ENCODE measurements around the gene HOOK2.
"Not testable (repeated sequence)": the region's sequence is repeated elsewhere in the genome, so short reads cannot be mapped to it uniquely, and the experiment has no call there.

HOOK2 gene

DNA sequence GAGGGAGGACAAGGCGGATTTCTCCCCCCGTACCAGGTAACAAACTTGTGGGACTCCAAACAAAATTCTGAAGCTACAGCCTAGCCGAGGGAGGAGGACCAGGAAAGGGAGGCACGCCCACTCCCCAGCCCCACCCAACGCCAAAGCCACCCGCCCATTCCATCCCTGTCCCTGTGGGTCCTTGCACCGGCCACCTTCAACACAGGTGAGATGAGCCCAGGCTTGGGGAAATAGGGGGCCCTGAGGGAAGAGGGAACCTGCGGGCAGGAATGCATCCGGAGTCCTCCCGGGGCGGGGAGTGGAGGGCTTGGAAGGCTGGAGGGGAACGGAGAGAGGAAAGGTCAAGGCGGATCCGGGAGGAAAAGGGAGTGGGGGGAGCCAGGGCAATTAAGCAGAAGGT, 23.7 kb downstream of the HOOK2 start, which contains the start of gene BEST2:
TSS of gene BEST2 (plus strand) at position 157 of the 400 bp plus-strand sequence. CDS start 802 bp downstream, outside the sequence.
- DNase-seq = no peak

DNA sequence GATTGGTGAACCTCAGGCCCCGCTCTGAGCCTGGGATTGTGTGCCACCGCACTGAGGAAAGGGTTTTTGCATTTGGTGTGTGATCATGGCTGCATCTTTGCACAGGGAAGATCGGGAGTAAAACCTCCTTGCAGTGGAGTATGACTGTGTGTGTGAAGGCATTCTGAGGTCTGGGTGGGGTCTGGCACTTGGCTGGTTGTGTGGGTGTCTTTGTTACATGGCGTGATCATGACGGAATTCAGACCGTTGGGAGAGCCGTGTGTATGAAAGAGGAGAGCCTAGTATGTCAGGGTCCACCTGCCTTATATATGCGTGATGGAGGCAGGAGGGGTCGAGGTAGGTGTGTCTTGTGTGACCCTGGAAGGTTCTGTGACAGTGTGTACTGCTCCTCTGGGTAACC, 24.5 kb downstream of the HOOK2 start:
- no peak for DNase-seq

DNA sequence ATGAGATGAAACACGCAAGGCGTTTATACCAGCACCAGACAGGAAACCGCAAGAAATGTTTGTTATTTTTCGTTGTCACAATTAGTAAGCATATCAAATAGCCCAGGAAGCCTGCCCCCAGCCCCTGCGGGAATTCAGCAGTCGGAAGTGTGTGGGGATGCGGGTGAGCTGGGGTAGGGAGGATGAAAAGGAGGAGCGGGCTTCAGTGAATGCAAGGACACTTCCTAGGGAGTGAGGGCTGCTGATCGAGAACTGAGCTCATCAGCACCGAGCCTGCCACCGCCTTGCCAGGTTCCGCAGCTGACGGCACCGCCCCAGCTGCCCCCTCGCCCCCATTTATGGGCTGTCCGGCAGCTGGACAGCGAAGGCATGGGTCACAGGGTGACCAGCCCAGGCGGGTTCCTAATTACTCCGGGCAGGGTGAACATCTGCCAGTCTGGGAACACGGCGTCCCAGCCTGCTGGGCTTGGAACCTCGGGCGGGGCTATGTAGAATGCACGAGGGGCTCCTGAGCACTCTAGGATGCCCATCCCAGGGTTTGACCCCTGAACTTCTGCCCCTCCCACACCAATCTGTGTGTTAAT, 25.3 kb downstream of the HOOK2 start:
- no peak for DNase-seq

DNA sequence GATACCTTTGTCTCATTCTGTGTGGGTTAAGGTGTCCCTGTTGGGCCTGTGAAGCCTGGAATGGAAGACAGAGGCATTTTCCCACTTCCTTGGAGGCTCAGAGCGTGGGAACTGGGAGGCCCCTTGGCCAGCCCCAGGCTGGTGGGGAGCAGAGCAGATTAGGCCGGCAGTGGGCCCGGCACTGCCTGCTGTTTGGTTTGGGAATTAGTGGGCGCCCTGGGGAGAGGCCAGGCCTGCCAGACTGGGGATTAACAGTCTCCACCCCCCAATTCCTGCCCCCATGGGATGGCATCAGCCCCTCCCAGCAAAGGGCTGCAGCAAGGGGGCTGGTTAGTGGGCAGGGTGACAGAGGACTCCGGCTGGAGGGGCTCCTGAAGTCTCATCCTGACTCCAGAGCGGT, 26.9 kb downstream of the HOOK2 start:
- no peak for DNase-seq

DNA sequence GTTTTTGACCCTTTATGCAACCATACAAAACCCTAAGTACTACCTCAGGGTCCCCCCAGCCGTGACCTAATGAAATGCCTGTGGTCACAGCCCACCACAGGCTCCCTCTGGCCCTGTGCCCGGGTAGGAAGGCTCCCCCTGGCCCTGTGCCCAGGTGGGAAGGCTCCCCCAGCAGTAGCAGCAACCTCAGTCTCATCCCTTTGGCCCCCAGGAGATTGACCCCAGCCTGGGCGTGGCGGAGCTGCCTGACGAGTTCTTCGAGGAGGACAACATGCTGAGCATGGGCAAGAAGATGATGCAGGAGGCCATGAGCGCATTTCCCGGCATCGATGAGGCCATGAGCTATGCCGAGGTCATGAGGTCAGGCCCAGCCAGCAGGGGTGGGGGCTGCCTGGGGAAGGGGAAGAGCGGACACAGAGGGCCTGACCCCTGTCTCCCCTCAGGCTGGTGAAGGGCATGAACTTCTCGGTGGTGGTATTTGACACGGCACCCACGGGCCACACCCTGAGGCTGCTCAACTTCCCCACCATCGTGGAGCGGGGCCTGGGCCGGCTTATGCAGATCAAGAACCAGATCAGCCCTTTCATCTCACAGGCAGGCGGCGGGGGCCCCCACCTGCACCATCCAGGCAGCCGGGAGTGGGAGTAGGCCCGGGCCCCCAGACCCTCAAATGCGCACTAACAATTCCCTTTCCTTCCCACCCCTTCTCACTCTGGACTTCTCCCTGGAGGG, 30.0 kb downstream of the HOOK2 start:
- DNase-seq = no peak

DNA sequence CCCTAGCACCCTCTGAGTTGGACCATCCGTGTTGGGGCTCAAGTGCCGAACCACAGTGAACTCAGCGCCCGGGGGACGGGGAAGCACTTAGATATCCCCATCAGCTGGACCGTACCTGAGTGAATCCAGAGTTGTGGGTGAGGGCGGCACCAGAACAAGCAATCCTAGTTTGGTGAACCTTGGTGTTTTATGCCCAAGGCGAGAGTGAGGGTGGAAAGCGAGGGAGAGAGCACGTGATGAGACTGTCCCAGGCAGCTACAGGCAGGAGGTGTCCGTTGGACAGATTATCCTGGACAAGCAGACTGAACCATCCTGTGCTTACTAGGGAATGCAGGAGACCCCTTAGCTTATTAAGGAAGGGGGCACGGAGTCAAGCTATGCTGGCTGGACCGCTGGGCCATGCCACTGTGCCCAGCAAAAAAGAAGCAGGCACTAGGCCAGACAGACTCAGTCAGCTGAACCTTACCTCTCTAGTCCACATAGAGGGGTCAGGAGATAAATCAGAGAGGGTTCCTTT, 37.5 kb downstream of the HOOK2 start:
- no peak for DNase-seq

DNA sequence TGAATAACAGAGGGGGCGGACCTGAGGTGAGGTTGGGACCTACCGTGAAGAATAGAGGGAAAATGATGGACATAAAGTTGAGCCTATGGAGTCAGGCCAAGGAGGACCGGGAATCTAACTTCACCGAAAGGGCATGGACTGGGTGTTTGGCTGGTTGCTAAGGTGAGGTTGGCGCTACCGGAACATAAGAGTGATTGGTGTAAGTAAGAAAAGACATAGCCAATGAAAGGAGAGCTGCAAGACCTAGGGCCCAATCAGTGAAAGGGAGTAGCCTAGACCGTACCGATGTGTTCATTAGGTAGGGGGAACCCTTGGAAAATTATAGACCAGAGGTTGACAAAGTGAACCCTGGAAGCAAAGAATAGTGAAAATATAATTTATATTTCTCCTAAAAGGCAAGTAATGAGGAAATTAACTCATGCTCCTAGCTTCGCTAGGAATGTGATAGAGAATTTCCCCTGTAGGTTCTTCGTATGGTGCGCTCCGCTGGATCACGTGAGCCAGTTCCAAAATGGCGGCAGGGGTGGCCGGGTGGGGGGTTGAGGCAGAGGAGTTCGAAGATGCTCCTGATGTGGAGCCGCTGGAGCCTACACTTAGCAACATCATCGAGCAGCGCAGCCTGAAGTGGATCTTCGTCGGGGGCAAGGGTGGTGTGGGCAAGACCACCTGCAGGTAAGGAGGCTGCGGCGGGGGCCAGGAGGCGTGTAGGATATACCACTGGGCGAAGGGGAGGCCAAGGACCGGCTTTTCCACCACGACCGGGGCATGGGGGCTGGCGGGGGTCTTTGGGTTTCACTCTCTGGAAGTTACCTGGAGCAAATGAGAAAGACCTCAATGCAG, 38.1 kb downstream of the HOOK2 start, which contains the start of gene GET3:
TSS of gene GET3 (plus strand) at position 503 of the 840 bp plus-strand sequence. CDS start at position 512, 9 bp downstream.
- peak; percentile 99 for DNase-seq

DNA sequence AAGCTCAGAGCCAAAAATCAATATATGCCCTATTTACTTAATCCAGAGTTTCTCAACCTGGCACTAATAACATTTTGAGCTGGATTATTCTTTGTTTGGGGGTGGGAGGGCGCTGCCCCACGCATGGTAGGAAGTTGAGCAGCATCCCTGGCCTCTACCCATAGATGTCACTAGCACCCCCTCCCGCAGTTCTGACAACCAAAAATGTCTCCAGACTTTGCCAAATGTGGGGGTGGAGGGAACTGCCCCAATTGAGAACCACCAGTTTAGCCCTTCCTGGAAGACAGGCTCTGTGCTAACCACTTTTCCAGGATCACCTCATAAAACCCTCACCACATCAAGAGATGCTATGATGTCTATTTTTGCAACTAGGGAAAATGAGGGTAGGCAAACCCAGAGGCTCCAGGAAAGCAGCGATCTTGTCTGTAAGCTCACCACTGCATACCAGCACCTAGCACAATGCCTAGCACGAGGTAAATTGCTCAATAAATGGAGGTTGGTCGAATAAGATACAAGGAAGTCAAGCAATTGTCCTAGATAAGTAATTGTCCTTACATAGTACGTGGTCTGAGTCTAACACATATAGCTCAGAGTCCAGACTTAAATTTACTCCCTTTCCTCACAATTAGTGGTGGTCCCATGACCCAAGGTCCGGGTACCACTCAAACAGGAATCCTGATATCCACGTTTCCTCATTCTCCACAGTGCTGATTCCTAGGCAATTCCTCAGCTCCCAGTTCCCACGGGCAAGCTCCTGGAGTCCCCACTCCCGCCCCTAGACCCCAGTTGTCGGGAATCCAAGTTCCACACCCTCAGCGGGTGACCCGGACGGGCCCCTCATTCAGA, 41.8 kb downstream of the HOOK2 start:
- no peak for DNase-seq

DNA sequence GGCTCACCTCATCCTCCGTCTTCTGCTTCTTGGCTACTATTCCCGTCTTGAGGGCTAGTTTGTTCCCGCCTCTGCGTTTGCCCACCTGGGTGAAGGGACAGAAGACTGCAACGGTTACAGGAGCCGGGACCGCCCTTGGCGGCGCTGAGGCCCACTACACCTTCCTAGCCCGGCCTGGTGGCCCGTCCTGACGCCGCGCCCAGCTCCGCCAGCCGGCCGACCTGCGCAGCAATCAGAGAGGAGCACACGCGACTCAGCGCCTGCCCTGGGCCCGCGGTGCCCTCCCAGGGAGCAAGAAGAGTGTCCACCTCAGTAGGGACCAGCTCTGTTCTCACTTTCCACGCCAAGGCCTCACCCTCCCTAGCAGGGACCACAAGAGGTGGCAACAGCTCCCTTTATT, 44.0 kb downstream of the HOOK2 start:
- no peak for DNase-seq

DNA sequence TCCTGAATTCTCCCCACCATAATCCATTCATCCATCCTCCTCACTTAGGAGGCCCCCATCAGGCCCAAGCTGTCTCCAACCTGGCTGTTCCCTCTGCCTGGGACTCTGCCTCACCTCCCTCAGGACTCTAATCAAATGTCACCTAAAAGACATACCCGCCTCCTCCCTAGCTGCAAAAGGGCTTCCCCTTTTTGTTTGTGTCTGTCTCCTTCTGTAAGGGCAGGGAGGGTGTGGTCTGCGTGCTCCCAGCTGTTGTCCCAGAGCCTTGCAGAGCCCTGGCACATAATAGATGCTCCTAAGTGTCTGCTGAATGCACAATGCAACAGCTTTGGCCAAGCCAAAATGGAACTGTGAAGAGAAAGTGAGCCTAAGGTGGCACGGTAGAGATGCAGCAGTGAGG, 45.3 kb downstream of the HOOK2 start:
- no peak for DNase-seq

DNA sequence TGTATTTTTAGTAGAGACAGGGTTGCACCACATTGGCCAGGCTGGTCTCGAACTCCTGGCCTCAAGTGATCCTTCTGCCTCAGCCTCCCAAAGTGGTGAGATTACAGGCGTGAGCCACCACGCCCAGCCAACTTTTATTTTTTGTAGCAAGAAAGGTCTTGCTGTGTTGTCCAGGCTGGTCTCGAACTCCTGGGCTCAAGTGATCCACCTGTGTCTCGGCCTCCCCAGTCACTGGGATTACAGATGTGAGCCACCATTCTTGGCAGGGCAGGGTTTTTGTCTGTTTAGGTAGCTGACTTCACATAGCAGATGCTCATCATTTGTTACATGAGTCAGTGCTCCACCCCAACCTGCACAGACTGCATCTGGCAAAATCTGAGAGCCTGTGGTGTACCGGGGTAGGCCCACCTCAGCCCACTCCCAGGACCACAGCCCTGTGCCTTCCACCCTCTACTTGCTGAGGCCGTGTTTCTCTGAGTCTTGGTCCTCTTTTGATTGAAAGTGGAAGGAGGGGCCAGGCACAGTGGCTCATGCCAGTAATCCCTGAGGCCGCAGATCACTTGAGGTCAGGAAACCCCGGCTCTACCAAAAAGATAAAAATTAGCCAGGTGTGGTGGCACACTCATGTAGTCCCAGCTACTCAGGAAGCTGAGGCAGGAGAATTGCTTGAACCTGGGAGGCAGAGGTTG, 47.5 kb downstream of the HOOK2 start:
- DNase-seq = no peak

DNA sequence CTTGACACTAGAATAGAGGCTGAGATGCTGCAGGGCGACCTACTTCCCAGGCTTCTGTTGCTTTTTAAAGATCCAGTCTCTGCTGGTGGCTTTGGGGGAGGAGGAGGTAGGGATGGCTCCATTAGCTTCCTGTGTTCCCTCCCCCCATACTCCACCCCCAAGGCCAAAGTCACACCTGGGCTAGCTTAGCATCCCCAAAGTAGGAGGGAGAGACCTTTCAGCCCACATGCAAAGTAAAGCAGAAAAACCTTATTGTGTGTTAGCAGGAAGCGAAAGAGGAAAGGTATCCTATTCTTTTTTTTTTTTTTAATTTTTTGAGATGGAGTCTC, 48.4 kb downstream of the HOOK2 start:
- no peak for DNase-seq

DNA sequence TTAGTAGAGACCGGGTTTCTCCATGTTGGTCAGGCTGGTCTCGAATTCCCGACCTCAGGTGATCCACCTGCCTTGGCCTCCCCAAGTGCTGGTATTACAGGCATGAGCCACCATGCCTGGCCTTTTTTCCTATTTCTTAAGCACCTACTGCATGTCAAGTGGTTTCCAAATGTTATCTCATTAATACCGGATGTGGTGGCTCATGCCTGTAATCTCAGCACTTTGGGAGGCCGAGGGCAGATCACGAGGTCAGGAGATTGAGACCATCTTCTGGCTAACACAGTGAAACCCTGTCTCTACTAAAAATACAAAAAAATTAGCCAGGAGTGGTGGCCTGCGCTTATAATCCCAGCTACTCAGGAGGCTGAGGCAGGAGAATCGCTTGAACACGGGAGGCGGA, 49.7 kb downstream of the HOOK2 start:
- DNase-seq = not testable (repeated sequence)

DNA sequence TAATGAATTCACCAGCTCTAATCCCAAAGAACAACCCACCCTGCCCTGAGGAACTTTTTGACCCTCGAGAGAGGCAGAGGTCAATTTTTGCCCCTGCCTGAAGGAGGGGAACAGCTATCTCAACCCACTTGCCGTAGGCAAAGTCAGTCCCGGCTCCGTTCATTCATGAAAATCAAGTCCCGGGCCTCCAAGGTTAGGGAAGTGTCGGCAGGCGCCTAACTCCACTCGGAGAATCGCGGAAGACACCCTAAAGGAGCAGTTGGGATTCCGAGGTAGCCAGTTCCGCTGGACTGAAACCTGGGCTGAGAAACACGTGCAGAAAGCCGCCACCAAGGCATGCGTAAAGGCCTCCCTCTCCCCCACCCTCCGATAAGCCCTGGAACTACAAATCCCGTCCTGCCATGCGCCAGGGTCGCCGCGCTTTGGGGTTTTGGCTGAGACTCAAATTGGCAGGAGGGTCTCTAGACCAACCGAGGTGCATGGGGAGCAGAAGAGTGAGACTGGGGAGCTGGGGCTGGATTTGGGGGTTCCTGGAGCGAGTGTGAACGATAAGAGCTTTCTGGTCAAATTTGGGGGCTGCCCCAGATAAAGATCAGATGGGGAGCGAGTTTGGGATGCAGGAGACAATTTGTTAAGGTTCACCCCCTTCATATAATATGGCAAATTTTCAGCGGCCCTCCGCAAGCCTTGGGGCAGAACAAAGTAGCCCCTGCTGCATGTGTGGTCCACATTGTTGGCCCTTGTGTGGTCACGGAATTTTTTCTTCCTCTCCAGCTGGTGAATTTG, 51.5 kb downstream of the HOOK2 start, which contains the start of gene TNPO2:
TSS of gene TNPO2 (minus strand) at position 292 of the 786 bp plus-strand sequence. CDS start 2,955 bp downstream, outside the sequence.
- no peak for DNase-seq

DNA sequence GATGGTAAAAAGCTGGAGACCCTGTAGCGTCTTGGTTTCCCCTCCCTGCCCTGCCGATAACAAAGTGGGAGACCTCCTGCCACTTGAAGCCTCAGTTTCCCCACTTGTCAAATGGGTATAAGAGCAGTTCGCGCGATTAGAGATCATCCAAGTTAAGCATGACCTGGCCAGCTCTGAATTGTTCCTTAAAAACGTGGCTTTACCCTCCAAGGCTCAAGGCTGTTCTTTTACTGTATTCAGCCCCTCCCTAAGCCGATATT, 52.0 kb downstream of the HOOK2 start:
- DNase-seq = no peak

DNA sequence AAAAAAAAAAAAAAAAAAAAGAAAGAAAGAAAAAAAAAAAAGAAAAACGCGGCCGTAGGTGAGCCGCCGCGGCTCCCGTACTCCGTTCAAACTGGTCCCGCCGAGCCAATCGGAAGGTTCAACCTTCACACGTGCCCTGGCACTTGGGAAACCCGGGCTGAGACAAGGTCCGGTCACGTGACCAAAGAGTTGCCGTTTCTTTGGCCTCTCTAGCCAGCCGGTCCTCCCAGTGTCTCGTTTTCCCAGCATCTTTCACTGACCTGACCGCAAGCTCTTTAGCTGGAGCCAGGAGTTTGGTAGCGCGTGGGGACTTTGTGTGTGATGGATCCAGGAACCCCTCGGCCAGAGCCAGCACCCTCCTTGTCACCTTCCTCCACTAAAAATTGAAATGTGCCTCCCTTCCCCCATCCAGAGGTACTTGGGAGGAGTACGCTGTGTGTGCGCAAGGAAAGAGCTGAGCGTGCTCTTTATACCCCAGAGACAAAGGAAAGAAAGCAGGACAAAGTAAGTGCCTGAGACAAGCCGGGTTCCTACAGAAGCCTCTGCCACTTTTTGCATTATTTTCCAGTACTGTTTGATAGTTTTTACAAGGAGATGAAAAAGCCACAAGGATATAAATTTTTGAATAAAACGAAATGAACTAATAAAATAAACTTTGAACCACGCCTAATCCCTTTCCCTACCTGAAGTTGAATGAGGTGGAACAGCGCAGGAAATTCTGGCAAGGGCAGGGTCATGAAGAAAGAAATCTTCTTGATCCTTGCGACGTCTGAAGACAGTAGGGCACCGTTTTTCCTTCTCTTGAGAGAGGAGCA, 52.6 kb downstream of the HOOK2 start:
- DNase-seq = peak; percentile 99

DNA sequence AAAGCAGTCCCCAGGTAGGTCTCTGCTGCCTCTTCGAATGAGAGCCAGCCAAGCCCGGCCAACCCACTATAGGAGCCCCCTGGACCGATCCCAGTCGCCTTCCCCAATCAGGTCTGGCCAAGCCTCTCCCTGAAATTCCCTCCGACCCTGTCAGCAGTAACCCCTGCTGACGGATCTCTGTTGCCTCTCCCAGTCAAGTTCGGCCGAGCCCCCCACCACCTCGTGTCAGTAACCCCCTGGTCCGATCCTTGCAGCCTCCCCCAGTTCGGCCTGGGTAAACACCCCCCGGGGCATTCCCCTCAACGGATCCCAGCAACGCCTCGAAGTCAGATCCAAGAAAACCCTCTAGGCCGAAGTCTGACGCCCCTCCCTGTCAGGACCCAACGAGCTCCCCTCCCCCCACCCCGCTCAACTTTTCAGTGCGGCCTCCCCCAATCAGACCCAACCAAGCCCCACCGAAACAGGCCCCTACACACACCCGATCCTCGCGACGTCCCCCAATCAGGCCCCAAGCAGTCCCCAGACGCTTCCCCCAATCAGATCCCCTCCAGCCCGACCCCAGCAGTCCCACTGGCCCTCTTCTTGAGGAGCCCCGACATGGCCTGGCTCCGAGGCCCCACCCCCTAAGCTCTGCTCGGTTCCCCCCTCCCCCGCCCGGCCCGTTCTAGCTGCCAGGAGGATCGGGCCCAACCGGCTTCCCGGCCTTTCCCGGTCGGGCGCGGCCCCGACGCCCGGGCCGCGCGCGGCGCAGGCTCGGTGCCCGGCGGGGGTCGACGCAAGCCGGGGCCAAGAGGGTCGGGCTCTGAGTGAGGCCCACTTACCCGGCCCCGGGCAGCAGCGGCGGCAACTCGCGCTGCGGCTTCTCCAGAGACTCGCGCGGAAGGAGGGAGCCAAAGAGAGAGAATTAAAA, 53.4 kb downstream of the HOOK2 start:
- DNase-seq = peak; percentile 49

DNA sequence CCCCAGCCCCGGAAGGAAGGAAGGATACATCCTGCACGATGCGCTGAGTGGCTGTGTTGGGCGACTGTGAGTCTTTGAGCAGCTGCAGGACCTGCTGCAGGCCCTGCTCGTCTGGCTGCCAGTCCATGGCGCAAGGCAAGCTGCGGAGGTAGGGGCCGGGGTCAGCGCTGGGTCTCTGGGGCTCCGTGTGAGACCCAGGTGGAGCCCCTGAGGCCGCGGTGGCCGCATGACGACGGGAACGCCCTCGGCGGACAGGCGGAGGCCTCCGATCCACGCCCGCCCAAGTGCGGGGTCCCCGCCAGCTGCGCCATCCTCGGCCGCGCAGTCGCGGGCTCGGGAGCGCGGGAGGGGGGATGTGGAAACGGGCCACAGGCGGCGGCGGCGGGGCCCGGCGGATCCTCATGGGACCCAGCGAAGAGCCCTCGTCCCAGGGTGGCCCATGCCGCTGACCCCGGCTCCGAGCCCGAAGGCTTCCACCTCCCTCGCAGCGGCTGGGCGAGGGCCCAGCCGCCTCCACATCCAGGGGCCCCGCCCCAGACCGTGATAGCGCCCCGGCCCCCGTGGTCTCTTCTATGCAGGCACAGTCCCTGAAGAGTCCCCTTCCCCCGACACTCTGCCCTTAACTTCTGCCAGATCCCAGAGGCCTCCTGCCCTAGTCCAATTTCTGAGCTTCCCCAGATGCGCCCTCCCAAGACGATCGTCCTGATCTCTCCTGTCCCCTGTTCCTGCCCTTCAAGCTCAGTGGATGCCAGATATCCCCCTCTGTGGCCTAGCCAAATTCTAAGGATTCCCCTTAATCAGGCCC, 54.3 kb downstream of the HOOK2 start:
- DNase-seq = no peak
